Measurements from ENCODE around the gene KRTAP5-6. TPM values are rescaled to one million over a fixed set of nuclear protein-coding genes. Genes with fewer than 3 reads are reported as not detected.

The KRTAP5-6 gene
- total and polyA plus RNA-seq, 10 donors: not detected

GRCh38 chr11:1673446-1674172 is 23.4 kb upstream of the KRTAP5-6 start:
- Histone ChIP-seq H3K27me3 (replicated peaks in 1 of 7) (peaks cover 0 to 51% (median 0%) of the 10 kb centered on the region in 7 donors), H3K4me3 (no peak overlapping the region), H3K36me3 (no peaks in the 10 kb centered on the region), H3K9me3 (no peaks in the 10 kb centered on the region), H3K4me1 (peaks cover 0 to 24% (median 10%) of the 10 kb centered on the region in 6 donors), H3K27ac (peak overlapping the region in 3 of 8 donors; percentile 11 to 42 (median 17))
- TF ChIP-seq CTCF (IDR thresholded peaks at IDR 0.05 in 8 of 11, conservative IDR thresholded peaks at IDR 0.05 in 3 of 11) (no peak), POLR2A (IDR thresholded peaks at IDR 0.05) (no peak), POLR2AphosphoS5 (IDR thresholded peaks at IDR 0.05) (no peak)
- WGBS, 5 donors: 63 to 71% (median 68%) methylated on average over 11 of the region's 11 CpGs
- DNase-seq: no peak
- intact Hi-C loops (cut with DNase I; ENCODE audit: low total_unique reads): no loop called here

- peaks cover 0 to 22% (median 8%) of the 10 kb centered on the region in 6 donors for H3K4me1 ChIP-seq
- peaks cover 0 to 47% (median 0%) of the 10 kb centered on the region in 7 donors for H3K27me3 ChIP-seq (replicated peaks in 1 of 7)
- no peak for TF ChIP-seq POLR2A (IDR thresholded peaks at IDR 0.05)
- TF ChIP-seq POLR2AphosphoS5 (IDR thresholded peaks at IDR 0.05): no peak
- no peak for TF ChIP-seq CTCF (IDR thresholded peaks at IDR 0.05 in 8 of 11, conservative IDR thresholded peaks at IDR 0.05 in 3 of 11)
- peak overlapping the region in 4 of 8 donors; percentile 11 to 42 (median 22) for H3K27ac ChIP-seq
- no peak for DNase-seq
- 64 to 82% (median 74%) methylated on average over 15 to 21 of the region's 21 CpGs for WGBS, 5 donors
- intact Hi-C loops (cut with DNase I; ENCODE audit: low total_unique reads): no loop called here
- H3K4me3 ChIP-seq: no peak overlapping the region
- no peaks in the 10 kb centered on the region for H3K9me3 ChIP-seq
- H3K36me3 ChIP-seq: no peaks in the 10 kb centered on the region
Measured at GRCh38 chr11:1674173-1675131, 22.5 kb upstream of the KRTAP5-6 start.

- TF ChIP-seq POLR2A (IDR thresholded peaks at IDR 0.05) (no peak), CTCF (IDR thresholded peaks at IDR 0.05 in 8 of 11, conservative IDR thresholded peaks at IDR 0.05 in 3 of 11) (no peak), POLR2AphosphoS5 (IDR thresholded peaks at IDR 0.05) (no peak)
- no peaks in the 10 kb centered on the region for H3K36me3 ChIP-seq
- H3K27me3 ChIP-seq (replicated peaks in 1 of 7): peaks cover 0 to 50% (median 0%) of the 10 kb centered on the region in 7 donors
- no peak overlapping the region for H3K4me3 ChIP-seq
- DNase-seq: no peak
- peaks cover 0 to 15% (median 8%) of the 10 kb centered on the region in 6 donors for H3K4me1 ChIP-seq
- WGBS, 5 donors: 75 to 89% (median 77%) methylated on average over 11 of the region's 11 CpGs
- H3K9me3 ChIP-seq: no peaks in the 10 kb centered on the region
- intact Hi-C loops (cut with DNase I; ENCODE audit: low total_unique reads): no loop called here
- no peak overlapping the region for H3K27ac ChIP-seq
Measured at GRCh38 chr11:1675536-1676228, 21.3 kb upstream of the KRTAP5-6 start.

Measured in spleen (tissue), 11 donors.